K562 (cell line): Measurements from ENCODE around the gene CCNJL.

ENCODE experiments used
- ARNT ChIP-seq, 2 experiments: fragments of 450-650 bp; IDR thresholded peaks; 2 replicates each; pipeline ENCODE4 v1.6.1; 2016; ENCODE audit warnings: mild to moderate bottlenecking in 1 of 2
- C11orf30 ChIP-seq: fragments of 450-650 bp; IDR thresholded peaks from 2 replicates; pipeline ENCODE4 v1.6.1; 2016; ENCODE audit warnings: low read depth, mild to moderate bottlenecking
- EZH2 ChIP-seq: IDR thresholded peaks from 2 replicates; pipeline ENCODE4 v1.6.1; 2012; ENCODE audit warnings: low read depth, mild to moderate bottlenecking, inconsistent platforms, low read length, borderline replicate concordance
- HOXB6 ChIP-seq: fragments of 250-450 bp; sonication (Bioruptor Pico); IDR thresholded peaks from 2 replicates; pipeline ENCODE4 v1.5.1; 2022; ENCODE audit warnings: mild to moderate bottlenecking, borderline replicate concordance
- LARP7 ChIP-seq: fragments of 450-650 bp; IDR thresholded peaks from 2 replicates; pipeline ENCODE4 v1.6.1; 2016
- MAX ChIP-seq: sonication (generic); formaldehyde crosslinking; IDR thresholded peaks from 2 replicates; pipeline ENCODE4 v1.9.0; 2022; ENCODE audit warnings: mild to moderate bottlenecking, missing genetic modification reagents
- RBFOX2 ChIP-seq: fragments of 200-400 bp; formaldehyde crosslinking; IDR thresholded peaks from 2 replicates; pipeline ENCODE4 v1.6.1; 2017; ENCODE audit warnings: low read depth, mild to moderate bottlenecking, low read length, moderate library complexity
- RCOR1 ChIP-seq, 2 experiments: IDR thresholded peaks; 2 replicates each; pipeline ENCODE4 v1.6.1; 2012; ENCODE audit warnings: low read depth in 2 of 2, low read length in 2 of 2, borderline replicate concordance in 1 of 2, improper control_type of control experiment in 1 of 2
- SMAD1 ChIP-seq: fragments of 150-350 bp; IDR thresholded peaks from 2 replicates; pipeline ENCODE4 v1.6.1; 2014; ENCODE audit warnings: low read length, low read depth; ENCODE audit not compliant: partially characterized antibody
- SREBF1 ChIP-seq: fragments of 150-350 bp; IDR thresholded peaks from 2 replicates; pipeline ENCODE4 v1.6.1; 2014; ENCODE audit warnings: antibody characterized with exemption, low read depth, low read length, borderline replicate concordance
- ZKSCAN3 ChIP-seq: fragments of 250-450 bp; sonication (Bioruptor Pico); IDR thresholded peaks from 2 replicates; pipeline ENCODE4 v1.4.0; 2020
- TF ChIP-seq, protein P1 (sequence below), 3 experiments: IDR thresholded peaks in 2 of 3; conservative IDR thresholded peaks in 1 of 3; 2 replicates each; pipeline ENCODE4 v1.5.1; 2011 to 2012; ENCODE audit warnings: low read length in 3 of 3, mild to moderate bottlenecking in 3 of 3, control low read depth in 2 of 3, improper control_type of control experiment in 1 of 3, inconsistent platforms in 1 of 3, low read depth in 1 of 3, mixed read lengths in 1 of 3, moderate library complexity in 1 of 3; ENCODE audit not compliant: insufficient read depth in 2 of 3
- TF ChIP-seq, protein P2 (sequence below): sonication (generic); formaldehyde crosslinking; IDR thresholded peaks from 2 replicates; pipeline ENCODE4 v1.8.1; 2023; ENCODE audit warnings: mild to moderate bottlenecking, missing genetic modification reagents

- TF ChIP-seq, protein P1, sequence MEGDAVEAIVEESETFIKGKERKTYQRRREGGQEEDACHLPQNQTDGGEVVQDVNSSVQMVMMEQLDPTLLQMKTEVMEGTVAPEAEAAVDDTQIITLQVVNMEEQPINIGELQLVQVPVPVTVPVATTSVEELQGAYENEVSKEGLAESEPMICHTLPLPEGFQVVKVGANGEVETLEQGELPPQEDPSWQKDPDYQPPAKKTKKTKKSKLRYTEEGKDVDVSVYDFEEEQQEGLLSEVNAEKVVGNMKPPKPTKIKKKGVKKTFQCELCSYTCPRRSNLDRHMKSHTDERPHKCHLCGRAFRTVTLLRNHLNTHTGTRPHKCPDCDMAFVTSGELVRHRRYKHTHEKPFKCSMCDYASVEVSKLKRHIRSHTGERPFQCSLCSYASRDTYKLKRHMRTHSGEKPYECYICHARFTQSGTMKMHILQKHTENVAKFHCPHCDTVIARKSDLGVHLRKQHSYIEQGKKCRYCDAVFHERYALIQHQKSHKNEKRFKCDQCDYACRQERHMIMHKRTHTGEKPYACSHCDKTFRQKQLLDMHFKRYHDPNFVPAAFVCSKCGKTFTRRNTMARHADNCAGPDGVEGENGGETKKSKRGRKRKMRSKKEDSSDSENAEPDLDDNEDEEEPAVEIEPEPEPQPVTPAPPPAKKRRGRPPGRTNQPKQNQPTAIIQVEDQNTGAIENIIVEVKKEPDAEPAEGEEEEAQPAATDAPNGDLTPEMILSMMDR (IDR thresholded peaks at IDR 0.05 in 2 of 3, conservative IDR thresholded peaks at IDR 0.05 in 1 of 3; ENCODE audit: insufficient read depth in 2 of 3, low read depth in 1 of 3, low read length in 3 of 3) = no peak
- TF ChIP-seq ARNT (IDR thresholded peaks at IDR 0.05) = no peak
- TF ChIP-seq C11orf30 = no peak
- no peak for TF ChIP-seq MAX (CRISPR knock-in tag)
- TF ChIP-seq SMAD1 = no peak
- no peak for TF ChIP-seq EZH2
- TF ChIP-seq RBFOX2 = no peak
- TF ChIP-seq LARP7 = no peak
- no peak for TF ChIP-seq RCOR1 (IDR thresholded peaks at IDR 0.05; ENCODE audit: borderline replicate concordance in 1 of 2, low read depth in 2 of 2, low read length in 2 of 2)
- TF ChIP-seq HOXB6 (CRISPR knock-in tag) = no peak
- no peak for TF ChIP-seq SREBF1
- no peak for TF ChIP-seq ZKSCAN3 (CRISPR knock-in tag)
- TF ChIP-seq, protein P2, sequence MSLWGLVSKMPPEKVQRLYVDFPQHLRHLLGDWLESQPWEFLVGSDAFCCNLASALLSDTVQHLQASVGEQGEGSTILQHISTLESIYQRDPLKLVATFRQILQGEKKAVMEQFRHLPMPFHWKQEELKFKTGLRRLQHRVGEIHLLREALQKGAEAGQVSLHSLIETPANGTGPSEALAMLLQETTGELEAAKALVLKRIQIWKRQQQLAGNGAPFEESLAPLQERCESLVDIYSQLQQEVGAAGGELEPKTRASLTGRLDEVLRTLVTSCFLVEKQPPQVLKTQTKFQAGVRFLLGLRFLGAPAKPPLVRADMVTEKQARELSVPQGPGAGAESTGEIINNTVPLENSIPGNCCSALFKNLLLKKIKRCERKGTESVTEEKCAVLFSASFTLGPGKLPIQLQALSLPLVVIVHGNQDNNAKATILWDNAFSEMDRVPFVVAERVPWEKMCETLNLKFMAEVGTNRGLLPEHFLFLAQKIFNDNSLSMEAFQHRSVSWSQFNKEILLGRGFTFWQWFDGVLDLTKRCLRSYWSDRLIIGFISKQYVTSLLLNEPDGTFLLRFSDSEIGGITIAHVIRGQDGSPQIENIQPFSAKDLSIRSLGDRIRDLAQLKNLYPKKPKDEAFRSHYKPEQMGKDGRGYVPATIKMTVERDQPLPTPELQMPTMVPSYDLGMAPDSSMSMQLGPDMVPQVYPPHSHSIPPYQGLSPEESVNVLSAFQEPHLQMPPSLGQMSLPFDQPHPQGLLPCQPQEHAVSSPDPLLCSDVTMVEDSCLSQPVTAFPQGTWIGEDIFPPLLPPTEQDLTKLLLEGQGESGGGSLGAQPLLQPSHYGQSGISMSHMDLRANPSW (CRISPR knock-in tag) = no peak
Observed at GRCh38 chr5:160213537-160213936, 98.8 kb downstream of the CCNJL start.
